ENCODE measurements around the gene PEF1.

GRCh38 chr1:31605908-31606427 lies 38.7 kb downstream of the PEF1 start:
- TF ChIP-seq CTCF (IDR thresholded peaks at IDR 0.05 in 4 of 5, conservative IDR thresholded peaks at IDR 0.05 in 1 of 5) (no peak), POLR2A (IDR thresholded peaks at IDR 0.05) (no peak)
